ENCODE results near the gene COL6A1. TPM values are rescaled to one million over a fixed set of nuclear protein-coding genes. Genes with fewer than 3 reads are reported as not detected.

COL6A1 gene
- total and polyA plus RNA-seq, 2 of the 13 experiments (the other 11 are each of a cell fraction or from before 2014, with no cell fraction given), result 3.1 to 4.8 TPM

- no peak for TF ChIP-seq KIAA2018 (CRISPR knock-in tag; IDR thresholded peaks at IDR 0.05; ENCODE audit: borderline replicate concordance)
- no peak for TF ChIP-seq ARID4A (CRISPR knock-in tag; IDR thresholded peaks at IDR 0.05; ENCODE audit: borderline replicate concordance)
- no peak for TF ChIP-seq XRCC5 (optimal IDR thresholded peaks at IDR 0.05; ENCODE audit: low read length)
These were observed 18.7 kb downstream of the COL6A1 start (continued) for GRCh38 chr21:46000182-46000730.

Data from HepG2 (cell line).